Measurements from ENCODE around the gene RAB9B. TPM values are rescaled to one million over a fixed set of nuclear protein-coding genes. Genes with fewer than 3 reads are reported as not detected.

The RAB9B gene
- total RNA-seq, 1 donor from 2014 or later: 0.40 TPM

- DNase-seq (ENCODE audit: low read depth, low spot score): no peak
These were observed 20.2 kb downstream of the RAB9B start for GRCh38 chrX:103811858-103812257.

- no peak for DNase-seq (ENCODE audit: low read depth, low spot score)
These were observed 25.1 kb downstream of the RAB9B start for GRCh38 chrX:103806862-103807474.

GRCh38 chrX:103805860-103806259 lies 26.2 kb downstream of the RAB9B start:
- DNase-seq (ENCODE audit: low read depth, low spot score): no peak

GRCh38 chrX:103800318-103800717 lies 31.7 kb downstream of the RAB9B start:
- DNase-seq (ENCODE audit: low read depth, low spot score): no peak

- DNase-seq (ENCODE audit: low read depth, low spot score): no peak
These were observed 34.4 kb downstream of the RAB9B start for GRCh38 chrX:103797691-103798090.

GRCh38 chrX:103794119-103794518 lies 37.9 kb downstream of the RAB9B start:
- DNase-seq (ENCODE audit: low read depth, low spot score): no peak

- DNase-seq (ENCODE audit: low read depth, low spot score): no peak
These were observed 38.5 kb downstream of the RAB9B start for GRCh38 chrX:103793545-103793940.

- no peak for DNase-seq (ENCODE audit: low read depth, low spot score)
These were observed 39.0 kb downstream of the RAB9B start for GRCh38 chrX:103792916-103793544.

GRCh38 chrX:103791826-103792485 lies 40.1 kb downstream of the RAB9B start:
- DNase-seq (ENCODE audit: low read depth, low spot score): no peak

- no peak for DNase-seq (ENCODE audit: low read depth, low spot score)
These were observed 40.8 kb downstream of the RAB9B start for GRCh38 chrX:103791228-103791627.

- DNase-seq (ENCODE audit: low read depth, low spot score): no peak
These were observed 43.1 kb downstream of the RAB9B start for GRCh38 chrX:103789004-103789403.

- no peak for DNase-seq (ENCODE audit: low read depth, low spot score)
These were observed 48.1 kb downstream of the RAB9B start for GRCh38 chrX:103783971-103784370.

GRCh38 chrX:103783196-103783595 lies 48.9 kb downstream of the RAB9B start:
- no peak for DNase-seq (ENCODE audit: low read depth, low spot score)

- DNase-seq (ENCODE audit: low read depth, low spot score): no peak
These were observed 49.4 kb downstream of the RAB9B start for GRCh38 chrX:103782640-103783039.

- no peak for DNase-seq (ENCODE audit: low read depth, low spot score)
These were observed 50.4 kb downstream of the RAB9B start for GRCh38 chrX:103781706-103782105.

GRCh38 chrX:103781062-103781402 lies 51.0 kb downstream of the RAB9B start:
- DNase-seq (ENCODE audit: low read depth, low spot score): no peak

- DNase-seq (ENCODE audit: low read depth, low spot score): no peak
These were observed 51.6 kb downstream of the RAB9B start for GRCh38 chrX:103780336-103781061.

GRCh38 chrX:103779141-103779789 lies 52.8 kb downstream of the RAB9B start:
- DNase-seq (ENCODE audit: low read depth, low spot score): no peak

- no peak for DNase-seq (ENCODE audit: low read depth, low spot score)
These were observed 55.5 kb downstream of the RAB9B start, which contains the start of gene PLP1 for GRCh38 chrX:103776546-103776945. PLP1 (plus strand) TSS chrX:103776840; CDS start chrX:103776996, 156 bp downstream.

- DNase-seq (ENCODE audit: low read depth, low spot score): peak; percentile 17
These were observed 57.9 kb downstream of the RAB9B start for GRCh38 chrX:103774070-103774642.

GRCh38 chrX:103773445-103773844 lies 58.6 kb downstream of the RAB9B start:
- DNase-seq (ENCODE audit: low read depth, low spot score): no peak
